RPMI7951 (cell line): Measurements from ENCODE around the gene ZMYND10. TPM values are rescaled to one million over a fixed set of nuclear protein-coding genes. Genes with fewer than 3 reads are reported as not detected.
A peak's percentile ranks its signal among the peaks of the same experiment; 100 is the strongest.

Experiments used
- DNase-seq: peaks from one replicate; pipeline ENCODE4 v3.0.0-alpha.2; 2012; ENCODE audit warnings: low read depth
- total RNA-seq: library from RNA; depleted of rRNA; stranded (reverse); fragments of >200 nt; shearing (Covaris generic); gene quantifications from 2 replicates; pipeline ENCODE4 v1.2.3, GENCODE V29; 2014

ZMYND10 gene
- total RNA-seq, 1 experiment from 2014 or later = 2.9 TPM

- no peak for DNase-seq
Observed at GRCh38 chr3:50303013-50303815, 42.3 kb downstream of the ZMYND10 start, which contains the start of gene HYAL1. Gene HYAL1 (minus strand): TSS chr3:50303574. CDS start chr3:50302956, 618 bp downstream.

GRCh38 chr3:50302095-50303012 lies 43.2 kb downstream of the ZMYND10 start:
- no peak for DNase-seq

GRCh38 chr3:50300681-50301254 lies 44.8 kb downstream of the ZMYND10 start:
- no peak for DNase-seq

GRCh38 chr3:50299929-50300680 lies 45.4 kb downstream of the ZMYND10 start:
- peak; percentile 40 for DNase-seq

- no peak for DNase-seq
Observed at GRCh38 chr3:50299638-50299928, 45.9 kb downstream of the ZMYND10 start.

- DNase-seq = peak; percentile 99
Observed at GRCh38 chr3:50298836-50299637, 46.5 kb downstream of the ZMYND10 start, which contains the start of the genes HYAL3 and NAA80. Gene HYAL3 (minus strand): TSS chr3:50299405. CDS start chr3:50295602, 3,803 bp downstream. Gene NAA80 (minus strand): TSS chr3:50299405. CDS start chr3:50297463, 1,942 bp downstream.

GRCh38 chr3:50297896-50298725 lies 47.4 kb downstream of the ZMYND10 start:
- DNase-seq = no peak

- no peak for DNase-seq
Observed at GRCh38 chr3:50297384-50297775, 48.2 kb downstream of the ZMYND10 start.

- DNase-seq = no peak
Observed at GRCh38 chr3:50296721-50297383, 48.7 kb downstream of the ZMYND10 start.

- DNase-seq = no peak
Observed at GRCh38 chr3:50295553-50296431, 49.7 kb downstream of the ZMYND10 start.

GRCh38 chr3:50294492-50295403 lies 50.8 kb downstream of the ZMYND10 start:
- DNase-seq = no peak

- DNase-seq = no peak
Observed at GRCh38 chr3:50294089-50294488, 51.4 kb downstream of the ZMYND10 start.

GRCh38 chr3:50293079-50293801 lies 52.3 kb downstream of the ZMYND10 start:
- no peak for DNase-seq

- peak; percentile 98 for DNase-seq
Observed at GRCh38 chr3:50292159-50293078, 53.1 kb downstream of the ZMYND10 start, which contains the start of gene IFRD2. Gene IFRD2 (minus strand): TSS chr3:50292429. CDS start chr3:50292274, 155 bp downstream.
